ENCODE measurements around the gene KLHL29. TPM values are rescaled to one million over a fixed set of nuclear protein-coding genes. Genes with fewer than 3 reads are reported as not detected.

Gene KLHL29
- total and polyA plus RNA-seq, 10 donors, result 1.5 to 30.5 (median 9.4) TPM

DNA sequence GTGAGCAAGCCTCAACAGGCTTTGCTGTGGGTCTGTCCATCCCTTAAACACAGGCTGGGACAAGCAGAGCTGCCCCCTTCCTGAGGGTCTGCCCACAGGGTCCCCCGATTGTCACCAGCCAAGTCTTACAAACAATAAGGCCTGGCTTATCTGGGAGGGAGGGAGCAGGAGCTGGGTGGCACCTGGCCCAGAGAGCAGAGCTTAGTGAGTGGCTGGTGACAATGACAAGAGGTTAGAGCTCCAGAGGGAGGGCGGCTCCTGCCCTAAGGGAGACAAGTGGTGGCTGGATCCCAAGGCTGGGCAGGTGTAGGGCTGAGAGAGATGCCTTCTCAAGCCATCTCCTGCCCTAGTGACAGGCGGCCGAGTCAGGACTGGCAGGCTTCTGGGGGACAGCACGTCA is 125.5 kb downstream of the KLHL29 start:
- 86 to 95% (median 92%) methylated on average over 5 of the region's 5 CpGs for WGBS, 5 donors
- DNase-seq, result no peak
- TF ChIP-seq, protein P1, sequence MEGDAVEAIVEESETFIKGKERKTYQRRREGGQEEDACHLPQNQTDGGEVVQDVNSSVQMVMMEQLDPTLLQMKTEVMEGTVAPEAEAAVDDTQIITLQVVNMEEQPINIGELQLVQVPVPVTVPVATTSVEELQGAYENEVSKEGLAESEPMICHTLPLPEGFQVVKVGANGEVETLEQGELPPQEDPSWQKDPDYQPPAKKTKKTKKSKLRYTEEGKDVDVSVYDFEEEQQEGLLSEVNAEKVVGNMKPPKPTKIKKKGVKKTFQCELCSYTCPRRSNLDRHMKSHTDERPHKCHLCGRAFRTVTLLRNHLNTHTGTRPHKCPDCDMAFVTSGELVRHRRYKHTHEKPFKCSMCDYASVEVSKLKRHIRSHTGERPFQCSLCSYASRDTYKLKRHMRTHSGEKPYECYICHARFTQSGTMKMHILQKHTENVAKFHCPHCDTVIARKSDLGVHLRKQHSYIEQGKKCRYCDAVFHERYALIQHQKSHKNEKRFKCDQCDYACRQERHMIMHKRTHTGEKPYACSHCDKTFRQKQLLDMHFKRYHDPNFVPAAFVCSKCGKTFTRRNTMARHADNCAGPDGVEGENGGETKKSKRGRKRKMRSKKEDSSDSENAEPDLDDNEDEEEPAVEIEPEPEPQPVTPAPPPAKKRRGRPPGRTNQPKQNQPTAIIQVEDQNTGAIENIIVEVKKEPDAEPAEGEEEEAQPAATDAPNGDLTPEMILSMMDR (IDR thresholded peaks at IDR 0.05 in 8 of 11, conservative IDR thresholded peaks at IDR 0.05 in 3 of 11), result no peak
- TF ChIP-seq POLR2AphosphoS5 (IDR thresholded peaks at IDR 0.05), result no peak
- TF ChIP-seq POLR2A (IDR thresholded peaks at IDR 0.05), result no peak
- peaks cover 0 to 11% (median 0%) of the 10 kb centered on the region in 7 donors for H3K27me3 ChIP-seq (replicated peaks in 1 of 7)
- no peak overlapping the region for H3K27ac ChIP-seq
- no peaks in the 10 kb centered on the region for H3K9me3 ChIP-seq
- no peaks in the 10 kb centered on the region for H3K36me3 ChIP-seq
- H3K4me1 ChIP-seq, result peaks cover 0 to 30% (median 15%) of the 10 kb centered on the region in 6 donors
- intact Hi-C loops (cut with DNase I; ENCODE audit: low total_unique reads), result no loop called here
- no peak overlapping the region for H3K4me3 ChIP-seq

DNA sequence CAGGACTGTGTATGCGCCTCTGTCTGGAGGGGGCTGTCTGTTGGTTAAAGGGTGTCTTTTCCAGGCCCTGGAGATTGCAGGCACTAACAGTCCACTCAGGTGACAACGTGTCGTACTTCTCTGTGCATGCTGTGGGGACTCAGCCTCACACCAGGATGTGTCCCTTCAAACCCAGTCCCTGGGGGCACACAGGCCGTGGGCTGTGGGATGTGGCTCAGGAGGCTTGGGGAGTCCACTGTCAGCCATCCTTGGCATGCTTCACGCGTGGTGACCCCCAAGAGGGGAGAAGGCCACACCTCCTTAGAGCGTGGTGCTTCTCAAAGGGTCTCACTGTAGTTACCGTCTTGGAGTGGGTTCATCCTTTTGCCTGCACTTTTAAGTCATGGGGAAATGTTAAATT is 127.8 kb downstream of the KLHL29 start:
- TF ChIP-seq, protein P1 (IDR thresholded peaks at IDR 0.05 in 8 of 11, conservative IDR thresholded peaks at IDR 0.05 in 3 of 11), result no peak
- TF ChIP-seq POLR2AphosphoS5 (IDR thresholded peaks at IDR 0.05), result no peak
- no peak for TF ChIP-seq POLR2A (IDR thresholded peaks at IDR 0.05)
- Histone ChIP-seq H3K27me3 (replicated peaks in 1 of 7) (peaks cover 0 to 10% (median 0%) of the 10 kb centered on the region in 7 donors), H3K27ac (no peak overlapping the region), H3K9me3 (no peaks in the 10 kb centered on the region), H3K4me1 (peaks cover 0 to 11% (median 3%) of the 10 kb centered on the region in 6 donors), H3K4me3 (no peak overlapping the region), H3K36me3 (no peaks in the 10 kb centered on the region)
- WGBS, 5 donors, result 76 to 90% (median 86%) methylated on average over 8 of the region's 8 CpGs
- intact Hi-C loops (cut with DNase I; ENCODE audit: low total_unique reads), result no loop called here
- no peak for DNase-seq

DNA sequence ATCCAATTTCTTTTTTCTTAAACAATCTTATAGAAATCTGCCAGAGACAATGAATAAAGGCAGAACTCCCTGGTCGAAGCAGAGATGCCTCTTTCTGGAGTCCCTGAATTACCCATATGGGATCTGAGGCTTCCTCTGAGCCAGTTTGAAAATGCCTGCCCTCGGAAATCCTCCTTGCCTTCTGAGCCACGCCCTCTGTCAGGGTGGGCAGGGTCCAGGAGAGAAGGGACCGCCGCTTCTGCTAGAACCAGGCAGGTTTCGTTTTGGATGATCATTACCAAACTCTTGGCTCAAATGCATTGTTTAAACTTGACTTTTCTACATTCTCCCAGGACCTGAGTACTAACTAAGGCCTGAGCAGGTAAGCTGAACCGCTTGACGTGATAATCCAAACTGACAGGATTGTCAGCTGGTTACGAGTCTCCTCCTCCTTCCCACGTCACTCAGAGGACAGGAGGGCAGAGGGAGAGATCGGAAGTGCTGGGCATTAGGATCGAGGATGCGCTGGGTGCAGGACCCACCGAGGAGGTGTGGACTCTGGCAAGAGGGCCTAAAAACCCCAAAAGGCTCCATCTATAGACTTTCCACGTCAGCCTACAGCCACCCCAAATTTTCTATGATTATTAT is 128.4 kb downstream of the KLHL29 start:
- Histone ChIP-seq H3K4me3 (no peak overlapping the region), H3K27ac (no peak overlapping the region), H3K4me1 (peaks cover 0 to 6% (median 0%) of the 10 kb centered on the region in 6 donors), H3K27me3 (replicated peaks in 1 of 7) (peaks cover 0 to 10% (median 0%) of the 10 kb centered on the region in 7 donors), H3K36me3 (no peaks in the 10 kb centered on the region), H3K9me3 (no peaks in the 10 kb centered on the region)
- intact Hi-C loops (cut with DNase I; ENCODE audit: low total_unique reads), result no loop called here
- peak; percentile 59 for DNase-seq
- 71 to 81% (median 75%) methylated on average over 15 of the region's 15 CpGs for WGBS, 5 donors
- TF ChIP-seq, protein P1 (IDR thresholded peaks at IDR 0.05 in 8 of 11, conservative IDR thresholded peaks at IDR 0.05 in 3 of 11), result no peak
- TF ChIP-seq POLR2A (IDR thresholded peaks at IDR 0.05) (no peak), POLR2AphosphoS5 (IDR thresholded peaks at IDR 0.05) (no peak)

DNA sequence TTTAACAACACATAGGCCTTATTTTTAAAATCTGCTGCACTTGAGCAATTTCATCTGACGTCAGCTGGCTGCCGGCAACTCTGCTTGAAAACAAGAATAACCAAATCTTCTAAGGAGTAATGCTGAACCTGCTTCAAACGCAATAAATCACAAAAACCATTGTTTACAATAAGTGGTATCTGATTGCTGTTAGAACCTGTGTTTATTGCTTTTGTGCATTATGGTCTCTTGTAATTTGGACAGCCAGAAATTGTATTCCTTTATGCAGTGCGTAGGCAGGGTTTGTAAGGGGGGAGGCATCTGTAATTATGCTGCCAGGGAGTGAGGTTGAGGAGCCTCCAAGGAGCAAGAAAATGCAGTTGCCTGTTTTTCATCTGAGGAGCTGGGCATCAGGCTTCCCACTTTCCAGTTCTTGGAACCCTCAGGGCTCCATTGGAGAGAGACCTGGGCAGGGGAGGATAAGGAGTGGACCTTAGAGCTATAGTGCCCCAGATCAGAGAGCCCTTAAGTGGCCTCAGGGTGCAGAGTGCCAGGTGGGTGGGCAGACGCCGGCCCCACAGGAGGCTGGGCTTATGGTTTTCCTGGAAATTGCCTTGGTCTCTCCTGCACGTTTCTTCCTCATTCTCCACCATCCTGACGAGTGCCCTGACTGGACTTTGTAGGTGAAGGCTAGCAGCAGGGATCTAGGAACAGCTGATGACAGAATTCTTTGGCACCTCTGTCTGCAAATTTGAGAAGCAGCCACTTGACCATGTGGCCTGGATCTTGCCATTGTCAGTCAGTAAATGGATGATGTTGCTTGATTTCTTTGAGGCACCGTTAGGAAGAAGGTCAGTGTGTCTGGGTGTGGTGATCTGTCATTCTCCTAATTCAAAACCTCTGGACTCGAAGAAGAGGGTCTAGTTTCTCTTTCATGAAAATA is 129.2 kb downstream of the KLHL29 start:
- H3K4me1 ChIP-seq, result peaks cover 0 to 4% (median 0%) of the 10 kb centered on the region in 6 donors
- TF ChIP-seq POLR2A (IDR thresholded peaks at IDR 0.05), result no peak
- TF ChIP-seq, protein P1 (IDR thresholded peaks at IDR 0.05 in 8 of 11, conservative IDR thresholded peaks at IDR 0.05 in 3 of 11), result no peak
- TF ChIP-seq POLR2AphosphoS5 (IDR thresholded peaks at IDR 0.05), result no peak
- no peak for DNase-seq

More for the DNA sequence above, 129.2 kb downstream of the KLHL29 start:
- WGBS, 5 donors, result 64 to 72% (median 65%) methylated on average over 10 of the region's 10 CpGs
- Histone ChIP-seq H3K27ac (no peak overlapping the region), H3K27me3 (replicated peaks in 1 of 7) (peaks cover 0 to 10% (median 0%) of the 10 kb centered on the region in 7 donors), H3K4me3 (no peak overlapping the region), H3K9me3 (no peaks in the 10 kb centered on the region), H3K36me3 (no peaks in the 10 kb centered on the region)
- intact Hi-C loops (cut with DNase I; ENCODE audit: low total_unique reads), result no loop called here
